K562 (cell line): ENCODE data around the gene SYNCRIP. TPM values are rescaled to one million over a fixed set of nuclear protein-coding genes. Genes with fewer than 3 reads are reported as not detected.

Experiments used
- CBX8 ChIP-seq: fragments of 200-600 bp; sonication (generic); IDR thresholded peaks from 2 replicates; pipeline ENCODE4 v1.6.1; 2012; ENCODE audit warnings: borderline replicate concordance, mixed run types, low read depth, mild to moderate bottlenecking, moderate library complexity, mixed read lengths, low read length, control low read depth, inconsistent platforms; ENCODE audit not compliant: poor library complexity, severe bottlenecking; ENCODE audit errors: extremely low read depth
- ETS2 ChIP-seq: IDR thresholded peaks from 2 replicates; pipeline ENCODE4 v1.6.1; 2016; ENCODE audit warnings: borderline replicate concordance, missing genetic modification characterization, mild to moderate bottlenecking, moderate library complexity, missing compliant biosample characterization; ENCODE audit not compliant: poor library complexity, severe bottlenecking
- GABPB2 ChIP-seq: fragments of 250-450 bp; sonication (Bioruptor Pico); conservative IDR thresholded peaks from 2 replicates; pipeline ENCODE4 v1.5.1; 2021; ENCODE audit warnings: mild to moderate bottlenecking
- HNRNPH1 ChIP-seq: fragments of 200-400 bp; formaldehyde crosslinking; optimal IDR thresholded peaks from 2 replicates; pipeline ENCODE3; 2017; ENCODE audit warnings: low read depth, mild to moderate bottlenecking, low read length, moderate library complexity
- HOXB6 ChIP-seq: fragments of 250-450 bp; sonication (Bioruptor Pico); IDR thresholded peaks from 2 replicates; pipeline ENCODE4 v1.5.1; 2022; ENCODE audit warnings: mild to moderate bottlenecking, borderline replicate concordance
- KLF16 ChIP-seq: IDR thresholded peaks from 2 replicates; pipeline ENCODE4 v1.6.1; 2016; ENCODE audit warnings: antibody characterized with exemption
- MYC ChIP-seq, 2 experiments: fragments of 250-450 bp in 1 of 2; sonication (Bioruptor Pico) in 1 of 2; IDR thresholded peaks; 2 replicates each; pipeline versions ENCODE4 v1.5.1 to v1.6.1; 2012 to 2021; ENCODE audit warnings: low read depth in 2 of 2, borderline replicate concordance in 1 of 2, improper control_type of control experiment in 1 of 2, low read length in 1 of 2, mild to moderate bottlenecking in 1 of 2, moderate library complexity in 1 of 2
- SMARCA5 ChIP-seq: fragments of 450-650 bp; IDR thresholded peaks from 2 replicates; pipeline ENCODE4 v1.6.1; 2016
- SRSF7 ChIP-seq: fragments of 200-400 bp; formaldehyde crosslinking; optimal IDR thresholded peaks from 2 replicates; pipeline ENCODE3; 2017; ENCODE audit warnings: mild to moderate bottlenecking, low read depth, low read length
- THRAP3 ChIP-seq: fragments of 450-650 bp; IDR thresholded peaks from 2 replicates; pipeline ENCODE4 v1.6.1; 2016; ENCODE audit warnings: mild to moderate bottlenecking, inconsistent platforms, borderline replicate concordance
- TSC22D4 ChIP-seq: fragments of 450-650 bp; IDR thresholded peaks from 2 replicates; pipeline ENCODE4 v1.6.1; 2016; ENCODE audit warnings: missing genetic modification characterization, missing biosample characterization, control low read depth
- ZNF143 ChIP-seq: sonication (generic); formaldehyde crosslinking; IDR thresholded peaks from 2 replicates; pipeline ENCODE4 v1.9.0; 2022; ENCODE audit warnings: mild to moderate bottlenecking, missing genetic modification reagents
- ZNF24 ChIP-seq: fragments of 450-650 bp; IDR thresholded peaks from 2 replicates; pipeline ENCODE4 v1.6.1; 2016
- ZNF316 ChIP-seq: fragments of 450-650 bp; IDR thresholded peaks from 2 replicates; pipeline ENCODE4 v1.6.1; 2016
- ZNF436 ChIP-seq: fragments of 250-450, 450-650 bp; sonication (Bioruptor Pico); formaldehyde crosslinking; IDR thresholded peaks from 2 replicates; pipeline ENCODE4 v1.7.0; 2020; ENCODE audit warnings: mild to moderate bottlenecking
- ZNF445 ChIP-seq: fragments of 250-450 bp; sonication (Bioruptor Pico); IDR thresholded peaks from 2 replicates; pipeline ENCODE4 v1.4.0; 2020; ENCODE audit warnings: low read depth, mild to moderate bottlenecking, moderate library complexity
- ZNF764 ChIP-seq: fragments of 250-450 bp; sonication (Bioruptor Pico); IDR thresholded peaks from 2 replicates; pipeline ENCODE4 v1.4.0; 2020; ENCODE audit warnings: low read depth, mild to moderate bottlenecking, moderate library complexity
- polyA plus RNA-seq, 8 experiments: library from polyadenylated mRNA; depleted of rRNA in 4 of 8; stranded (reverse) in 5 of 8; unstranded in 3 of 8; fragments of >200 nt; fragmentation: Nextera tagmentation in 2 of 8; fragmentation: Illumina TruSeq in 1 of 8; extraction: Ambion mirVana in 2 of 8; extraction: Trizol in 1 of 8; gene quantifications; 2 replicates each; pipeline versions ENCODE4 v1.2.1 to v1.2.3, GENCODE V29; 2011 to 2014; ENCODE audit warnings: inconsistent platforms in 1 of 8, missing spikeins in 1 of 8
- total RNA-seq, 7 experiments: library from RNA; depleted of rRNA in 6 of 7; stranded (reverse); fragments of >200 nt in 6 of 7; fragmentation: Illumina TruSeq in 2 of 7; extraction: Trizol in 2 of 7; gene quantifications; 2 replicates each; pipeline versions ENCODE4 v1.2.1 to v1.2.3, GENCODE V29; 2011 to 2021; ENCODE audit warnings: low replicate concordance in 1 of 7
- TF ChIP-seq, protein P1 (sequence below), 2 experiments: fragments of 200-800 bp in 1 of 2; sonication (Bioruptor generic) in 1 of 2; sonication (generic) in 1 of 2; formaldehyde crosslinking in 1 of 2; IDR thresholded peaks in 1 of 2; conservative IDR thresholded peaks in 1 of 2; 2 replicates each; pipeline versions ENCODE4 v1.5.0 to v1.6.1; 2016 to 2020; ENCODE audit warnings: missing compliant biosample characterization in 1 of 2, missing genetic modification characterization in 1 of 2, missing genetic modification reagents in 1 of 2
- TF ChIP-seq, protein P2 (sequence below): sonication (generic); formaldehyde crosslinking; IDR thresholded peaks from 2 replicates; pipeline ENCODE4 v1.8.1; 2023; ENCODE audit warnings: mild to moderate bottlenecking, missing genetic modification reagents
- TF ChIP-seq, protein P3 (sequence below): sonication (generic); formaldehyde crosslinking; IDR thresholded peaks from 2 replicates; pipeline ENCODE4 v1.8.0; 2022; ENCODE audit warnings: mild to moderate bottlenecking, low read depth, missing genetic modification reagents
- TF ChIP-seq, protein P4 (sequence below): sonication (generic); formaldehyde crosslinking; IDR thresholded peaks from 2 replicates; pipeline ENCODE4 v1.8.0; 2022; ENCODE audit warnings: missing genetic modification reagents, mild to moderate bottlenecking, borderline replicate concordance

SYNCRIP gene
- total and polyA plus RNA-seq, 9 of the 15 experiments (the other 6 are each of a cell fraction or from before 2014, with no cell fraction given), result 46.5 to 295 (median 140) TPM

DNA sequence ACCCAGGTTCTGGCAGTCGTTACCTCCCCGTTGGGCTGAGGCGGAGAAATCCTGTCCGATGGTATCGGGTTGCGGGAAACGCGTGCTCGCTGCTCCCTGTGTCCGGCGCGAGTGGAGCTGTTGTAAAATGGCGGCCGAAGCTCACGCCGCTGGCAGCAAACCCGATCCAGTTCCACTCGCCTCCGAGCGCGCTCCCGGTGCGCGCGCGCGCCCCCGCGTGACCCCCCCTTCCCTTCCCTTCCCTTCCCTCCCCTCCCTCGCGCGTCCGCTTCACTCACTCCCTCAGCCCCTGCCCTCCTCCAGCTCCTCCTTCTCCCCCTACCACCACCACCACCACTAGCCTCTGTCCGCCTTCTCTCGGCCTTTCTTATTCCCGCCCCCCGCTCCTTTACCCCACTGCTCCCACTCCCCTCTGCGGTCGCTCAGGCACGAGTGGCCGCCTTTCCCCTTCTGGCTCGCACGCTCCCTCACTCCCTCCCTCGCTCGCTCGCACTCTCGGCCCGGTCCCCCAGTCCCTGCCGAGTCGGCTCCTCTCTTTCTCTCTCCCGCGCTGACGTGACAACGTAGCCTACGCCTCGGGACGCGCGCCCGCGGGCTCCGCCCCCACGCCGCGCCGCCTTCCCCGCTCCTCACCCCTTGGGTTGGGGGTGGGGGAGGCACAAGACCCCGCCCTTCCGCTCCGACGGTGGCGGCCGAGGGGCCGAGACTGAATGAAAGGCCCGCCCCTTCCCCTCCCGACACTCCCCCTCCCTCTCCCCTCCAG, at the start of gene SYNCRIP (continued):
- TF ChIP-seq, protein P1, sequence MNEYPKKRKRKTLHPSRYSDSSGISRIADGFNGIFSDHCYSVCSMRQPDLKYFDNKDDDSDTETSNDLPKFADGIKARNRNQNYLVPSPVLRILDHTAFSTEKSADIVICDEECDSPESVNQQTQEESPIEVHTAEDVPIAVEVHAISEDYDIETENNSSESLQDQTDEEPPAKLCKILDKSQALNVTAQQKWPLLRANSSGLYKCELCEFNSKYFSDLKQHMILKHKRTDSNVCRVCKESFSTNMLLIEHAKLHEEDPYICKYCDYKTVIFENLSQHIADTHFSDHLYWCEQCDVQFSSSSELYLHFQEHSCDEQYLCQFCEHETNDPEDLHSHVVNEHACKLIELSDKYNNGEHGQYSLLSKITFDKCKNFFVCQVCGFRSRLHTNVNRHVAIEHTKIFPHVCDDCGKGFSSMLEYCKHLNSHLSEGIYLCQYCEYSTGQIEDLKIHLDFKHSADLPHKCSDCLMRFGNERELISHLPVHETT (CRISPR knock-in tag; conservative IDR thresholded peaks at IDR 0.05 in 1 of 2, IDR thresholded peaks at IDR 0.05 in 1 of 2), result peak in 1 of 2 experiments; percentile 9; a peak in 1 of 4 replicates
- TF ChIP-seq GABPB2 (no peak), ZNF24 (no peak; the same call in 1 of the 2 replicates), CBX8 (no peak), MYC (IDR thresholded peaks at IDR 0.05; ENCODE audit: low read depth, low read length) (peak; percentile 83), MYC (CRISPR knock-in tag; IDR thresholded peaks at IDR 0.05; ENCODE audit: borderline replicate concordance, low read depth) (no peak; the same call in 1 of the 2 replicates), TSC22D4 (no peak), ZNF143 (CRISPR knock-in tag) (no peak), SRSF7 (no peak), KLF16 (no peak), SMARCA5 (peak; percentile 76; the same call in 1 of the 2 replicates), ZNF445 (CRISPR knock-in tag) (no peak), ZNF764 (peak; percentile 11; the same call in 1 of the 2 replicates), HOXB6 (CRISPR knock-in tag) (no peak), ZNF436 (no peak), THRAP3 (peak; percentile 76), HNRNPH1 (peak; percentile 13), ZNF316 (peak; percentile 74), ETS2 (tag) (no peak)
- TF ChIP-seq, protein P2, sequence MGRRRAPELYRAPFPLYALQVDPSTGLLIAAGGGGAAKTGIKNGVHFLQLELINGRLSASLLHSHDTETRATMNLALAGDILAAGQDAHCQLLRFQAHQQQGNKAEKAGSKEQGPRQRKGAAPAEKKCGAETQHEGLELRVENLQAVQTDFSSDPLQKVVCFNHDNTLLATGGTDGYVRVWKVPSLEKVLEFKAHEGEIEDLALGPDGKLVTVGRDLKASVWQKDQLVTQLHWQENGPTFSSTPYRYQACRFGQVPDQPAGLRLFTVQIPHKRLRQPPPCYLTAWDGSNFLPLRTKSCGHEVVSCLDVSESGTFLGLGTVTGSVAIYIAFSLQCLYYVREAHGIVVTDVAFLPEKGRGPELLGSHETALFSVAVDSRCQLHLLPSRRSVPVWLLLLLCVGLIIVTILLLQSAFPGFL (CRISPR knock-in tag), result no peak
- TF ChIP-seq, protein P3, sequence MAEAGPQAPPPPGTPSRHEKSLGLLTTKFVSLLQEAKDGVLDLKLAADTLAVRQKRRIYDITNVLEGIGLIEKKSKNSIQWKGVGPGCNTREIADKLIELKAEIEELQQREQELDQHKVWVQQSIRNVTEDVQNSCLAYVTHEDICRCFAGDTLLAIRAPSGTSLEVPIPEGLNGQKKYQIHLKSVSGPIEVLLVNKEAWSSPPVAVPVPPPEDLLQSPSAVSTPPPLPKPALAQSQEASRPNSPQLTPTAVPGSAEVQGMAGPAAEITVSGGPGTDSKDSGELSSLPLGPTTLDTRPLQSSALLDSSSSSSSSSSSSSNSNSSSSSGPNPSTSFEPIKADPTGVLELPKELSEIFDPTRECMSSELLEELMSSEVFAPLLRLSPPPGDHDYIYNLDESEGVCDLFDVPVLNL (CRISPR knock-in tag), result 0 out of 2 replicates have a peak, but pooled peaks have one; percentile 13
- TF ChIP-seq, protein P4, sequence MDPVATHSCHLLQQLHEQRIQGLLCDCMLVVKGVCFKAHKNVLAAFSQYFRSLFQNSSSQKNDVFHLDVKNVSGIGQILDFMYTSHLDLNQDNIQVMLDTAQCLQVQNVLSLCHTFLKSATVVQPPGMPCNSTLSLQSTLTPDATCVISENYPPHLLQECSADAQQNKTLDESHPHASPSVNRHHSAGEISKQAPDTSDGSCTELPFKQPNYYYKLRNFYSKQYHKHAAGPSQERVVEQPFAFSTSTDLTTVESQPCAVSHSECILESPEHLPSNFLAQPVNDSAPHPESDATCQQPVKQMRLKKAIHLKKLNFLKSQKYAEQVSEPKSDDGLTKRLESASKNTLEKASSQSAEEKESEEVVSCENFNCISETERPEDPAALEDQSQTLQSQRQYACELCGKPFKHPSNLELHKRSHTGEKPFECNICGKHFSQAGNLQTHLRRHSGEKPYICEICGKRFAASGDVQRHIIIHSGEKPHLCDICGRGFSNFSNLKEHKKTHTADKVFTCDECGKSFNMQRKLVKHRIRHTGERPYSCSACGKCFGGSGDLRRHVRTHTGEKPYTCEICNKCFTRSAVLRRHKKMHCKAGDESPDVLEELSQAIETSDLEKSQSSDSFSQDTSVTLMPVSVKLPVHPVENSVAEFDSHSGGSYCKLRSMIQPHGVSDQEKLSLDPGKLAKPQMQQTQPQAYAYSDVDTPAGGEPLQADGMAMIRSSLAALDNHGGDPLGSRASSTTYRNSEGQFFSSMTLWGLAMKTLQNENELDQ (CRISPR knock-in tag), result no peak
